WTC11 (cell line): ENCODE data around the gene FASTK. TPM values are rescaled to one million over a fixed set of nuclear protein-coding genes. Genes with fewer than 3 reads are reported as not detected.

ENCODE experiments used
- ATAC-seq: fragments of 200-7000 bp; cut with Tn5 transposase; 2 replicates; pipeline ENCODE4 v1.10.0; 2021; ENCODE audit warnings: mild to moderate bottlenecking, moderate library complexity
- CTCF ChIA-PET: fragments of 300-600 bp; sonication (Branson Sonifier 250); formaldehyde crosslinking; loops from one replicate; lab custom pipeline; 2021; ENCODE audit warnings: antibody characterized with exemption; lab: Charles Lee
- POLR2A ChIA-PET: fragments of 350-600 bp; sonication (Branson Sonifier 250); formaldehyde crosslinking; loops from one replicate; lab custom pipeline; 2021; ENCODE audit warnings: antibody characterized with exemption; lab: Charles Lee
- DNase-seq: peaks from one replicate; pipeline ENCODE4 v3.0.0; 2021; ENCODE audit warnings: low spot score
- H3K27ac Mint-ChIP-seq: 2 replicates; pipeline ENCODE4 v1.8.0; 2021; ENCODE audit warnings: mixed read lengths
- H3K27me3 Mint-ChIP-seq: 2 replicates; pipeline ENCODE4 v1.8.0; 2021; ENCODE audit warnings: low read depth, mild to moderate bottlenecking, moderate library complexity, mixed read lengths
- H3K36me3 Mint-ChIP-seq: 2 replicates; pipeline ENCODE4 v1.8.0; 2021; ENCODE audit warnings: mixed read lengths
- H3K4me1 Mint-ChIP-seq: 2 replicates; pipeline ENCODE4 v1.8.0; 2022; ENCODE audit warnings: mixed read lengths
- H3K4me3 Mint-ChIP-seq: 2 replicates; pipeline ENCODE4 v1.8.0; 2021; ENCODE audit warnings: mild to moderate bottlenecking, moderate library complexity, mixed read lengths
- H3K9me3 Mint-ChIP-seq: 2 replicates; pipeline ENCODE4 v1.8.0; 2021; ENCODE audit warnings: mixed read lengths
- ETV6 ChIP-seq: sonication (generic); formaldehyde crosslinking; IDR thresholded peaks from 2 replicates; pipeline ENCODE4 v1.8.1; 2022; ENCODE audit warnings: mild to moderate bottlenecking, missing genetic modification reagents
- GRHL2 ChIP-seq: fragments of 250-450 bp; sonication (Bioruptor Pico); IDR thresholded peaks from 2 replicates; pipeline ENCODE4 v1.8.0; 2022; ENCODE audit warnings: mild to moderate bottlenecking, moderate library complexity; ENCODE audit not compliant: insufficient replicate concordance, severe bottlenecking
- JAZF1 ChIP-seq: fragments of 250-450 bp; sonication (Bioruptor Pico); IDR thresholded peaks from 2 replicates; pipeline ENCODE4 v1.9.0; 2021; ENCODE audit warnings: moderate library complexity, mild to moderate bottlenecking, inconsistent platforms
- NFE2L1 ChIP-seq: sonication (generic); formaldehyde crosslinking; IDR thresholded peaks from 2 replicates; pipeline ENCODE4 v1.8.1; 2023; ENCODE audit warnings: missing genetic modification reagents
- NFYB ChIP-seq: sonication (generic); formaldehyde crosslinking; conservative IDR thresholded peaks from 2 replicates; pipeline ENCODE4 v1.8.0; 2022; ENCODE audit warnings: low read depth, missing genetic modification reagents
- NR3C1 ChIP-seq: sonication (generic); formaldehyde crosslinking; conservative IDR thresholded peaks from 2 replicates; pipeline ENCODE4 v1.8.1; 2023; ENCODE audit warnings: low read depth, mild to moderate bottlenecking, missing genetic modification reagents
- RELA ChIP-seq: sonication (generic); formaldehyde crosslinking; IDR thresholded peaks from 2 replicates; pipeline ENCODE4 v1.8.1; 2022; ENCODE audit warnings: missing genetic modification reagents, mild to moderate bottlenecking, borderline replicate concordance
- TCF7 ChIP-seq: sonication (generic); formaldehyde crosslinking; IDR thresholded peaks from 2 replicates; pipeline ENCODE4 v1.8.0; 2022; ENCODE audit warnings: mild to moderate bottlenecking, low read depth, missing genetic modification reagents, moderate library complexity
- TEAD4 ChIP-seq: sonication (generic); formaldehyde crosslinking; IDR thresholded peaks from 2 replicates; pipeline ENCODE4 v1.8.0; 2022; ENCODE audit warnings: mild to moderate bottlenecking, missing genetic modification reagents
- ZNF138 ChIP-seq: sonication (generic); formaldehyde crosslinking; conservative IDR thresholded peaks from 2 replicates; pipeline ENCODE4 v1.8.1; 2022; ENCODE audit warnings: mild to moderate bottlenecking, moderate library complexity, missing genetic modification reagents
- ZNF423 ChIP-seq: fragments of 250-450 bp; sonication (Bioruptor Pico); IDR thresholded peaks from 2 replicates; pipeline ENCODE4 v2.1.2; 2022; ENCODE audit warnings: mild to moderate bottlenecking, moderate library complexity
- total RNA-seq: library from RNA; stranded (reverse); gene quantifications from 3 replicates; pipeline ENCODE4 v1.2.3, GENCODE V29; 2021
- TF ChIP-seq, protein P1 (sequence below): sonication (generic); formaldehyde crosslinking; IDR thresholded peaks from 2 replicates; pipeline ENCODE4 v1.8.0; 2023; ENCODE audit warnings: mild to moderate bottlenecking, missing genetic modification reagents
- TF ChIP-seq, protein P2 (sequence below): sonication (generic); formaldehyde crosslinking; IDR thresholded peaks from 2 replicates; pipeline ENCODE4 v1.8.0; 2022; ENCODE audit warnings: mild to moderate bottlenecking, missing genetic modification reagents
- TF ChIP-seq, protein P3 (sequence below): sonication (generic); formaldehyde crosslinking; IDR thresholded peaks from 2 replicates; pipeline ENCODE4 v1.8.1; 2023; ENCODE audit warnings: mild to moderate bottlenecking, missing genetic modification reagents, borderline replicate concordance
- TF ChIP-seq, protein P4 (sequence below): sonication (generic); formaldehyde crosslinking; conservative IDR thresholded peaks from 2 replicates; pipeline ENCODE4 v1.8.1; 2022; ENCODE audit warnings: mild to moderate bottlenecking, missing genetic modification reagents
- TF ChIP-seq, protein P5 (sequence below): fragments of 250-450 bp; sonication (Bioruptor Pico); conservative IDR thresholded peaks from 2 replicates; pipeline ENCODE4 v1.9.0; 2021; ENCODE audit warnings: mild to moderate bottlenecking
- TF ChIP-seq, protein P6 (sequence below): sonication (generic); formaldehyde crosslinking; IDR thresholded peaks from 2 replicates; pipeline ENCODE4 v1.8.0; 2022; ENCODE audit warnings: mild to moderate bottlenecking, missing genetic modification reagents

Gene FASTK
- total RNA-seq, 1 experiment from 2014 or later: 70.2 TPM

DNA sequence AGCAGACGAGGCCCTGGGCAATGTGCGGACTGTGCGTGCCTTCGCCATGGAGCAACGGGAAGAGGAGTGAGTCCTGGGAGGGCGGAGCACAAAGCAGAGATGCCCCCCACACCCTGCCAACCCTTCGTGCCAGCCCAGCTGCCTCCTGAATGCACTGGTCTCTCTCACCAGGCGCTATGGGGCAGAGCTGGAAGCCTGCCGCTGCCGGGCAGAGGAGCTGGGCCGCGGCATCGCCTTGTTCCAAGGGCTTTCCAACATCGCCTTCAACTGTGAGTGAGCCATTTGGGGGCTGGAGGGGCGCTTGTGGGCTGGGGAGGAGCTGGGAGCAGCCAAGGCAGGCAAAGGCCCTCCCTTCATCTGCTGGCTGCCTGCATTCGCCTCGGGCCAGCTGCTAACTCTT, 44.7 kb downstream of the FASTK start:
- Mint-ChIP-seq H3K27ac (no peak overlapping the region), H3K4me1 (no peaks in the 10 kb centered on the region), H3K27me3 (no peaks in the 10 kb centered on the region), H3K36me3 (no peaks in the 10 kb centered on the region), H3K9me3 (no peaks in the 10 kb centered on the region), H3K4me3 (no peak overlapping the region)
- ATAC-seq (no peak), DNase-seq (no peak)
- POLR2A ChIA-PET: no interaction called here
- CTCF ChIA-PET: interaction anchor here (1.6 kb wide), 1 partner anchor 8 kb away, joined by 4 read pairs; the partner anchor contains the start of gene ABCB8
- no peak for TF ChIP-seq TEAD4 (CRISPR knock-in tag)
- TF ChIP-seq, protein P1, sequence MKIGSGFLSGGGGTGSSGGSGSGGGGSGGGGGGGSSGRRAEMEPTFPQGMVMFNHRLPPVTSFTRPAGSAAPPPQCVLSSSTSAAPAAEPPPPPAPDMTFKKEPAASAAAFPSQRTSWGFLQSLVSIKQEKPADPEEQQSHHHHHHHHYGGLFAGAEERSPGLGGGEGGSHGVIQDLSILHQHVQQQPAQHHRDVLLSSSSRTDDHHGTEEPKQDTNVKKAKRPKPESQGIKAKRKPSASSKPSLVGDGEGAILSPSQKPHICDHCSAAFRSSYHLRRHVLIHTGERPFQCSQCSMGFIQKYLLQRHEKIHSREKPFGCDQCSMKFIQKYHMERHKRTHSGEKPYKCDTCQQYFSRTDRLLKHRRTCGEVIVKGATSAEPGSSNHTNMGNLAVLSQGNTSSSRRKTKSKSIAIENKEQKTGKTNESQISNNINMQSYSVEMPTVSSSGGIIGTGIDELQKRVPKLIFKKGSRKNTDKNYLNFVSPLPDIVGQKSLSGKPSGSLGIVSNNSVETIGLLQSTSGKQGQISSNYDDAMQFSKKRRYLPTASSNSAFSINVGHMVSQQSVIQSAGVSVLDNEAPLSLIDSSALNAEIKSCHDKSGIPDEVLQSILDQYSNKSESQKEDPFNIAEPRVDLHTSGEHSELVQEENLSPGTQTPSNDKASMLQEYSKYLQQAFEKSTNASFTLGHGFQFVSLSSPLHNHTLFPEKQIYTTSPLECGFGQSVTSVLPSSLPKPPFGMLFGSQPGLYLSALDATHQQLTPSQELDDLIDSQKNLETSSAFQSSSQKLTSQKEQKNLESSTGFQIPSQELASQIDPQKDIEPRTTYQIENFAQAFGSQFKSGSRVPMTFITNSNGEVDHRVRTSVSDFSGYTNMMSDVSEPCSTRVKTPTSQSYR (CRISPR knock-in tag): no peak
- no peak for TF ChIP-seq NR3C1 (CRISPR knock-in tag)
- TF ChIP-seq, protein P2, sequence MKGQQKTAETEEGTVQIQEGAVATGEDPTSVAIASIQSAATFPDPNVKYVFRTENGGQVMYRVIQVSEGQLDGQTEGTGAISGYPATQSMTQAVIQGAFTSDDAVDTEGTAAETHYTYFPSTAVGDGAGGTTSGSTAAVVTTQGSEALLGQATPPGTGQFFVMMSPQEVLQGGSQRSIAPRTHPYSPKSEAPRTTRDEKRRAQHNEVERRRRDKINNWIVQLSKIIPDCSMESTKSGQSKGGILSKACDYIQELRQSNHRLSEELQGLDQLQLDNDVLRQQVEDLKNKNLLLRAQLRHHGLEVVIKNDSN (CRISPR knock-in tag): no peak
- TF ChIP-seq ZNF423 (CRISPR knock-in tag): no peak
- no peak for TF ChIP-seq ZNF138 (CRISPR knock-in tag)
- TF ChIP-seq JAZF1 (CRISPR knock-in tag): no peak
- no peak for TF ChIP-seq NFE2L1 (CRISPR knock-in tag)
- no peak for TF ChIP-seq TCF7 (CRISPR knock-in tag)
- no peak for TF ChIP-seq GRHL2 (CRISPR knock-in tag)
- TF ChIP-seq, protein P3, sequence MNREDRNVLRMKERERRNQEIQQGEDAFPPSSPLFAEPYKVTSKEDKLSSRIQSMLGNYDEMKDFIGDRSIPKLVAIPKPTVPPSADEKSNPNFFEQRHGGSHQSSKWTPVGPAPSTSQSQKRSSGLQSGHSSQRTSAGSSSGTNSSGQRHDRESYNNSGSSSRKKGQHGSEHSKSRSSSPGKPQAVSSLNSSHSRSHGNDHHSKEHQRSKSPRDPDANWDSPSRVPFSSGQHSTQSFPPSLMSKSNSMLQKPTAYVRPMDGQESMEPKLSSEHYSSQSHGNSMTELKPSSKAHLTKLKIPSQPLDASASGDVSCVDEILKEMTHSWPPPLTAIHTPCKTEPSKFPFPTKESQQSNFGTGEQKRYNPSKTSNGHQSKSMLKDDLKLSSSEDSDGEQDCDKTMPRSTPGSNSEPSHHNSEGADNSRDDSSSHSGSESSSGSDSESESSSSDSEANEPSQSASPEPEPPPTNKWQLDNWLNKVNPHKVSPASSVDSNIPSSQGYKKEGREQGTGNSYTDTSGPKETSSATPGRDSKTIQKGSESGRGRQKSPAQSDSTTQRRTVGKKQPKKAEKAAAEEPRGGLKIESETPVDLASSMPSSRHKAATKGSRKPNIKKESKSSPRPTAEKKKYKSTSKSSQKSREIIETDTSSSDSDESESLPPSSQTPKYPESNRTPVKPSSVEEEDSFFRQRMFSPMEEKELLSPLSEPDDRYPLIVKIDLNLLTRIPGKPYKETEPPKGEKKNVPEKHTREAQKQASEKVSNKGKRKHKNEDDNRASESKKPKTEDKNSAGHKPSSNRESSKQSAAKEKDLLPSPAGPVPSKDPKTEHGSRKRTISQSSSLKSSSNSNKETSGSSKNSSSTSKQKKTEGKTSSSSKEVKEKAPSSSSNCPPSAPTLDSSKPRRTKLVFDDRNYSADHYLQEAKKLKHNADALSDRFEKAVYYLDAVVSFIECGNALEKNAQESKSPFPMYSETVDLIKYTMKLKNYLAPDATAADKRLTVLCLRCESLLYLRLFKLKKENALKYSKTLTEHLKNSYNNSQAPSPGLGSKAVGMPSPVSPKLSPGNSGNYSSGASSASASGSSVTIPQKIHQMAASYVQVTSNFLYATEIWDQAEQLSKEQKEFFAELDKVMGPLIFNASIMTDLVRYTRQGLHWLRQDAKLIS (CRISPR knock-in tag): no peak

DNA sequence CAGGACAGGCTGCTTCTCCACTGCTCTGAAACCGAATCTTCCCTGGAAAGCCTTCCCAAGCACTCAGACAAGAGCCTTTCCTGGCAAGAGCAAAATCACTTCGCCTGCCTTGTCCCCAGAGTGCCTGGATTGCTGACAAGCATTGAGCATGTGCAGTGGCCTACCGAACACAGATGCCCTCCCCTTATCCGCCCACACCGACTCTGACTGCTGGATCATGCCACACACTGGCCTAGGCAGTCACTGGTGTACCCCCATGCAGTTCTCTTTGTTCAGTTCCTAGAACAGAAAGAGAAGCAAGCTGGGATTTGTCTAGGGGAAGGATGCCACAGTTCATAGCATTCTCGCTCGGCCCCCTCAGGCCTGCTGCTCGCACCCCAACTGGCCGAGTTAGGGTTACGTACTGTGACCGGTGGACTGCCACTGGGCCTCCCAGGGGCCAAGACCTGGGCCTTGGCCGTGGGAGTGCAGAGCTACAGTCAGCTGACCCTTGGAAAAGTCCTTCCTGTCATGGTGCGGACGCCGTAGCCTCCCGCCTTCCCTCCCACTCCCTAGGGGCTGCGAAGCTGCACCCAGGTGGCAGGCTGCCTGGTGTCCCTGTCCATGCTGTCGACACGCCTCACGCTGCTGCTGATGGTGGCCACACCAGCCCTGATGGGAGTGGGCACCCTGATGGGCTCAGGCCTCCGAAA, 45.4 kb downstream of the FASTK start:
- DNase-seq (no peak), ATAC-seq (no peak)
- no peak overlapping the region for H3K4me3 Mint-ChIP-seq
- H3K9me3 Mint-ChIP-seq: no peaks in the 10 kb centered on the region
- H3K27me3 Mint-ChIP-seq: no peaks in the 10 kb centered on the region
- H3K27ac Mint-ChIP-seq: no peak overlapping the region
- ChIA-PET POLR2A (no interaction called here), CTCF (interaction anchor here (4.4 kb wide), 1 partner anchor 17 kb away, joined by 32 read pairs; no protein-coding TSS in a partner anchor)
- no peaks in the 10 kb centered on the region for H3K36me3 Mint-ChIP-seq
- no peaks in the 10 kb centered on the region for H3K4me1 Mint-ChIP-seq
- TF ChIP-seq, protein P4, sequence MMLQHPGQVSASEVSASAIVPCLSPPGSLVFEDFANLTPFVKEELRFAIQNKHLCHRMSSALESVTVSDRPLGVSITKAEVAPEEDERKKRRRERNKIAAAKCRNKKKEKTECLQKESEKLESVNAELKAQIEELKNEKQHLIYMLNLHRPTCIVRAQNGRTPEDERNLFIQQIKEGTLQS (CRISPR knock-in tag): no peak
- TF ChIP-seq, protein P1 (CRISPR knock-in tag): no peak
- TF ChIP-seq, protein P5, sequence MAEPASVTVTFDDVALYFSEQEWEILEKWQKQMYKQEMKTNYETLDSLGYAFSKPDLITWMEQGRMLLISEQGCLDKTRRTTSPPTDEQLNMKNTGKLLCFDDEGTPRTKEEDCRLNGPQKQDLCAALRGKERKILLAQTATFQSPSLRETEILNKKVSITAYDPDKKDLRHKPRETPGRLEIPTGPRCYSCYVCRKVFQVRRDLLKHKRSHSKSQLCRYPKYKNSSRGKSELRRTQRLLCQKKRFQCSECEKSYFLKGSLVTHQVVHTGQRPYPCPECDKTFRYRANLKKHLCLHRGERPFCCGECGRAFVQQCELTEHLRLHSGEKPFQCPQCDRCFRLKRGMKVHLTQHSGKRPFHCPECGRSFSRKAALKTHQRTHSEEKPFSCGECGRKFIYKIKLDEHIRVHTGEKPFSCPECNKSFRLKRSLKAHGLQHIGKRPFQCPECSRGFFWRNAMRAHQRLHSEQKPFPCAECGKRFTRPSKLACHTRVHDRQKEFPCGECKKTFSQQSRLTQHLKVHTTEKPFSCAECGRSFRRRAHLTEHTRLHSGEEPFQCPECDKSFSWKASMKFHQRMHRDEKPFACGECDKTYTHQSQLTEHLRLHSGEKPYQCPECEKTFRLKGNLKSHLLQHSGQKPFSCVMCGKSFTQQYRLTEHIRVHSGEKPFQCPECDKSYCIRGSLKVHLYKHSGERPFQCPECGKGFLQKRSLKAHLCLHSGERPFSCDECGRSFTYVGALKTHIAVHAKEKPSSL (CRISPR knock-in tag): no peak
- TF ChIP-seq RELA (CRISPR knock-in tag) (no peak), ZNF138 (CRISPR knock-in tag) (no peak), ETV6 (CRISPR knock-in tag) (no peak), NFYB (no peak)
- TF ChIP-seq, protein P6, sequence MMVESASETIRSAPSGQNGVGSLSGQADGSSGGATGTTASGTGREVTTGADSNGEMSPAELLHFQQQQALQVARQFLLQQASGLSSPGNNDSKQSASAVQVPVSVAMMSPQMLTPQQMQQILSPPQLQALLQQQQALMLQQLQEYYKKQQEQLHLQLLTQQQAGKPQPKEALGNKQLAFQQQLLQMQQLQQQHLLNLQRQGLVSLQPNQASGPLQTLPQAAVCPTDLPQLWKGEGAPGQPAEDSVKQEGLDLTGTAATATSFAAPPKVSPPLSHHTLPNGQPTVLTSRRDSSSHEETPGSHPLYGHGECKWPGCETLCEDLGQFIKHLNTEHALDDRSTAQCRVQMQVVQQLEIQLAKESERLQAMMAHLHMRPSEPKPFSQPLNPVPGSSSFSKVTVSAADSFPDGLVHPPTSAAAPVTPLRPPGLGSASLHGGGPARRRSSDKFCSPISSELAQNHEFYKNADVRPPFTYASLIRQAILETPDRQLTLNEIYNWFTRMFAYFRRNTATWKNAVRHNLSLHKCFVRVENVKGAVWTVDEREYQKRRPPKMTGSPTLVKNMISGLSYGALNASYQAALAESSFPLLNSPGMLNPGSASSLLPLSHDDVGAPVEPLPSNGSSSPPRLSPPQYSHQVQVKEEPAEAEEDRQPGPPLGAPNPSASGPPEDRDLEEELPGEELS (CRISPR knock-in tag): no peak
